Measurements from ENCODE around the gene CD8B2.

GRCh38 chr2:106517329-106517728 lies 30.2 kb downstream of the CD8B2 start:
- TF ChIP-seq, protein P1, sequence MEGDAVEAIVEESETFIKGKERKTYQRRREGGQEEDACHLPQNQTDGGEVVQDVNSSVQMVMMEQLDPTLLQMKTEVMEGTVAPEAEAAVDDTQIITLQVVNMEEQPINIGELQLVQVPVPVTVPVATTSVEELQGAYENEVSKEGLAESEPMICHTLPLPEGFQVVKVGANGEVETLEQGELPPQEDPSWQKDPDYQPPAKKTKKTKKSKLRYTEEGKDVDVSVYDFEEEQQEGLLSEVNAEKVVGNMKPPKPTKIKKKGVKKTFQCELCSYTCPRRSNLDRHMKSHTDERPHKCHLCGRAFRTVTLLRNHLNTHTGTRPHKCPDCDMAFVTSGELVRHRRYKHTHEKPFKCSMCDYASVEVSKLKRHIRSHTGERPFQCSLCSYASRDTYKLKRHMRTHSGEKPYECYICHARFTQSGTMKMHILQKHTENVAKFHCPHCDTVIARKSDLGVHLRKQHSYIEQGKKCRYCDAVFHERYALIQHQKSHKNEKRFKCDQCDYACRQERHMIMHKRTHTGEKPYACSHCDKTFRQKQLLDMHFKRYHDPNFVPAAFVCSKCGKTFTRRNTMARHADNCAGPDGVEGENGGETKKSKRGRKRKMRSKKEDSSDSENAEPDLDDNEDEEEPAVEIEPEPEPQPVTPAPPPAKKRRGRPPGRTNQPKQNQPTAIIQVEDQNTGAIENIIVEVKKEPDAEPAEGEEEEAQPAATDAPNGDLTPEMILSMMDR (IDR thresholded peaks at IDR 0.05), result no peak
- TF ChIP-seq POLR2A (IDR thresholded peaks at IDR 0.05), result no peak
